HUES64 (cell line): ENCODE results near the gene SH3RF1.

Experiments
- H3K27ac ChIP-seq: 2 replicates; pipeline ENCODE4 v1.7.0; 2013; ENCODE audit warnings: low read depth, low read length, inconsistent platforms
- H3K27me3 ChIP-seq: 2 replicates; pipeline ENCODE4 v1.6.1; 2013; ENCODE audit warnings: mild to moderate bottlenecking, low read length; ENCODE audit not compliant: insufficient read depth
- H3K36me3 ChIP-seq: 2 replicates; pipeline ENCODE4 v1.6.1; 2013; ENCODE audit warnings: mild to moderate bottlenecking, low read length; ENCODE audit not compliant: insufficient read depth
- H3K4me1 ChIP-seq: 2 replicates; pipeline ENCODE4 v1.6.1; 2013; ENCODE audit warnings: mild to moderate bottlenecking, low read length, moderate library complexity; ENCODE audit not compliant: insufficient read depth
- H3K4me3 ChIP-seq: 2 replicates; pipeline ENCODE4 v1.5.1; 2013; ENCODE audit warnings: mild to moderate bottlenecking, low read length, moderate library complexity
- H3K9ac ChIP-seq: 2 replicates; pipeline ENCODE4 v1.6.1; 2013; ENCODE audit warnings: mild to moderate bottlenecking, low read depth, low read length
- H3K9me3 ChIP-seq: 2 replicates; pipeline ENCODE4 v1.6.1; 2013; ENCODE audit warnings: low read depth, low read length; ENCODE audit not compliant: insufficient read depth
- WGBS: fragments of 150-250, 120-280 bp; methylation state at CpG from one replicate; pipeline ENCODE4 v1.1.7; 2013; ENCODE audit warnings: missing lambda C conversion rate; 5-methylcytosine and 5-hydroxymethylcytosine counted together

The SH3RF1 gene

DNA sequence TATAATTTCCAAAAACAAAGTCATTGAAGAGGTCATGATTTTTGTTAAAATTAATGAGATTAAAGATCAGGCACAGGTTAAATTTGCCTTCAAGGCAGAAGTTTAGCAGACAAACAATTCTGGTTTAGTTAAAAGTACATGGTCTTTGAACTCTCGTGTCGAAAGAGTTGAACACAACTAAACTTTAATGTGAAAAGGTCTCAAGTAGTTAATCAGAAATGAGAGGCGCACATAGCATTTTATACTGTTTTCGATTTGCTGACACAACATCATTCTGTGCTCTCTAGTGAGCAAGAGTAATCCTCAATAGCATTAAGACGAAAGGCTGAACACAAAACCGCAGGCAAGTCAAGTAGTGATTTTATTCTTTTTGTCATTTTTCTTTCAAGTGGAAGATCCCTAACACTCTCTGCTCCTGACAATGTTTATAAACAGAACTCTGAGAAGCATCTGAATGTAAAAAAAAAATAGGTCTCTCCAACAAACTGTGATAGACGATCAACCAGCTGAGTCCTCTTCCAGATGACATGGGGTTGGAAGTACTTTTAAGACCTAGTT lies 49.8 kb downstream of the SH3RF1 start:
- H3K36me3 ChIP-seq, result no peaks in the 10 kb centered on the region
- no peak overlapping the region for H3K9ac ChIP-seq
- H3K4me1 ChIP-seq, result peaks cover 18% of the 10 kb centered on the region; the same call in 1 of the 2 replicates
- no peaks in the 10 kb centered on the region for H3K27me3 ChIP-seq
- no peaks in the 10 kb centered on the region for H3K9me3 ChIP-seq
- 96% methylated on average over 7 of the region's 7 CpGs for WGBS
- no peak overlapping the region for H3K27ac ChIP-seq
- H3K4me3 ChIP-seq, result no peak overlapping the region

DNA sequence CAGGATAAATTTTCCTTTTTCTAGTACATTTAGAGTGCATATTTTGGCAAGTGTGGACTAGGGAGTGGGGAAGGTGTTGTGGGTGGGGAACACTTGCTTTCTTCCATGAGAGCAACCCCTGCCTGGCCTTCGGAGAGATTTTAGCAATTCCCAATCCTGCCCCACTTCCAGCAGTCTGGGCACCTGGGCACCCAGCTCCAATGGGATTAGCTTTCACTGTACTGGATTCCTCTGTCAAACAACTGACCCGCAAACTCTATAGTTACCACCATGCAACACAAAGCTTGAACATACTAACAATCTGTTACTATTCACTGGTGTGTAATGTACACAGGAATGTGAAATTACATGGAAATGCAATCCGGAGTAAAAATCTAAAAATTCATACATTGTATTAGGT lies 50.3 kb downstream of the SH3RF1 start:
- Histone ChIP-seq H3K9me3 (no peaks in the 10 kb centered on the region), H3K27ac (no peak overlapping the region), H3K9ac (no peak overlapping the region), H3K4me1 (peaks cover 14% of the 10 kb centered on the region; the same call in 1 of the 2 replicates), H3K4me3 (no peak overlapping the region), H3K27me3 (no peaks in the 10 kb centered on the region), H3K36me3 (no peaks in the 10 kb centered on the region)
- 90% methylated on average over 2 of the region's 3 CpGs for WGBS

DNA sequence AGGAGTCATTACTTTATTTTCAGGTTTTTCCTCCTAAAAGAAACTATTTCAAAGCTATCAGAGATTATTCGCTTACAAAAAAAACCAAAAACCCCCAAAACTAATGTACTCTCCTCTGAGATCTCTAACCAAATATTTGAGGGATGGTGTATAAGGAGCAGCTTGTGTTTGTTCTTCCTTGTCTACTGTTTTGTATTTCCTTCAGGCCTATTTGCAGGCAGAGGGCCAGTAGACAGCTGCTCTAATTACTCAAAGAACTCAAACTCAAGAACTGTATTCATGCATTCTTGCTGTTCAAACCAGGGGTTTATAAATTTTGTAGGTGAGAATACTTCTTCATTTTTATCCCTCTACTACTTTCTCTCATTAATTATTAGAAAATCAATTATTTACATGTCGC lies 51.3 kb downstream of the SH3RF1 start:
- Histone ChIP-seq H3K9me3 (peaks cover 7% of the 10 kb centered on the region; the same call in 1 of the 2 replicates), H3K36me3 (peaks cover 4% of the 10 kb centered on the region; the same call in 1 of the 2 replicates), H3K27ac (no peak overlapping the region), H3K4me3 (no peak overlapping the region), H3K9ac (no peak overlapping the region), H3K4me1 (peaks cover 11% of the 10 kb centered on the region; the same call in 1 of the 2 replicates), H3K27me3 (no peaks in the 10 kb centered on the region)
- WGBS, result 89% methylated on average over 2 of the region's 2 CpGs

DNA sequence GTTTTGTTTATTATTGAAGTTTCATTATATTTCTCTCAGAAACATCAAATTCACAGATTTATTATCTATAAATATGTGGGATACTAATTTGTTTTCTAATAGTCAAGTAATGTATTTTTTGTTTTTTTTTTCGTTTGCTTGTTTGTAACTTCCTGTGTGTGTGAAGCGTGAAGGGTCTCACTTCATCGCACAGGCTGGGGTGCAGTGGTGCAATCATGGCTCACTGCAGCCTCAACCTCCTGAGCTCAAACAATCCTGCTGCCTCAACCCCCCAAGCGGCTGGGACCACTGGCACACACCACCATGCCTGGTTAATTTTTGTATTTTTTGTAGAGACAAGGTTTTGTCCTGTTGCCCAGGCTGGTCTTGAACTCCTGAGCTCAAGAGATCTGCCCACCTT lies 55.1 kb downstream of the SH3RF1 start:
- peaks cover 11% of the 10 kb centered on the region; the same call in 1 of the 2 replicates for H3K9me3 ChIP-seq
- 72% methylated on average over 4 of the region's 4 CpGs for WGBS
- no peak overlapping the region for H3K27ac ChIP-seq
- H3K9ac ChIP-seq, result no peak overlapping the region
- H3K27me3 ChIP-seq, result no peaks in the 10 kb centered on the region
- peaks cover 11% of the 10 kb centered on the region; the same call in 1 of the 2 replicates for H3K36me3 ChIP-seq
- no peak overlapping the region for H3K4me3 ChIP-seq
- peaks cover 10% of the 10 kb centered on the region; the same call in 1 of the 2 replicates for H3K4me1 ChIP-seq

DNA sequence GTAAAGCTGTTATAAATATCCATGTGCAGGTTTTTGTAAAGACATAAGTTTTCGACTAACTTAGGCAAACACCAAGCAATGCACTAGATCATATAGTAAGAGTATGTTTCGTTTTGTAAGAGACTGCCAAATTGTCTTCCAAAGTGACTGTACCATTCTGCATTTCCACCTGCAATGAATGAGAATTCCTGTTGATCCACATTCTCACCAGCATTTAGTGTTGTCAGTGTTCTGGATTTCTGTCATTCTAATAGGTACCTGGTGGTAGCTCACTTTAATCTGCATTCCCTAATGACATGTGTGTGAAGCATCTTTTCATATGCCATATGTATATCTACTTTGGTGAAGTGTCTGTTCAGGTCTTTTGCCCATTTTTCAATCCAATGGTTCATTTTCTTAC lies 57.8 kb downstream of the SH3RF1 start:
- 93% methylated on average over 2 of the region's 2 CpGs for WGBS
- Histone ChIP-seq H3K27ac (no peak overlapping the region), H3K27me3 (no peaks in the 10 kb centered on the region), H3K4me1 (peaks cover 8% of the 10 kb centered on the region), H3K9ac (no peak overlapping the region), H3K4me3 (no peak overlapping the region), H3K9me3 (peaks cover 11% of the 10 kb centered on the region; the same call in 1 of the 2 replicates), H3K36me3 (peaks cover 11% of the 10 kb centered on the region; the same call in 1 of the 2 replicates)

DNA sequence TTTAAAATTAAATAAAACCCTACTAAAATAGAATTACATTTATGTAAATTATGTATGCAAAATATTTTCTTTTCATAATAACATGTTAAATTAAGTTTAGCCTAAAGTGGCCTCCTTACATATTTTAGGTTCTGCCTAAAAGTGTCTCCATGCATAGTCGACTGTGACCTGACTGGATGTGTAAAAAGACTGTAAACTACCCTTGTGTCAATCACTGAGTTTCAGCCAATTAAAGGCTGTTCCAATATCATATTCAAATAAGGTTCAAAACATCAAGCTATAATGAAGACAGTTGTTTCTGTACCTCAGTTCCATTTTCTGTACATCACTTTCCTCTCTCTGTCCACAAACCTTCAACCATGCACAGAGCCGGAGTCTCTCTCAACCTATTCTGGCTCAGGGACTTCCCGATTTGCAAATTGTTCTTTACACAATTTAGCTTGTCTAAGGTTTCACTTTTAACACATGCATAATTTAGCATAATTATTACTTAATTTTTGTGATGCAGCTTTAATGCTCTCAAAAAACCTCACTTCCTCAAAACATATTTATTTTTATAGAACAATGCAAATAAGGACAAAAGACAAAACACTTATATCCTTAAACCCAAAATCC lies 60.1 kb downstream of the SH3RF1 start:
- 95% methylated on average over 3 of the region's 3 CpGs for WGBS
- peaks cover 11% of the 10 kb centered on the region; the same call in 1 of the 2 replicates for H3K36me3 ChIP-seq
- H3K27me3 ChIP-seq, result no peaks in the 10 kb centered on the region
- peaks cover 16% of the 10 kb centered on the region for H3K4me1 ChIP-seq
- no peak overlapping the region for H3K4me3 ChIP-seq
- H3K27ac ChIP-seq, result no peak overlapping the region
- peaks cover 11% of the 10 kb centered on the region; the same call in 1 of the 2 replicates for H3K9me3 ChIP-seq
- H3K9ac ChIP-seq, result no peak overlapping the region

DNA sequence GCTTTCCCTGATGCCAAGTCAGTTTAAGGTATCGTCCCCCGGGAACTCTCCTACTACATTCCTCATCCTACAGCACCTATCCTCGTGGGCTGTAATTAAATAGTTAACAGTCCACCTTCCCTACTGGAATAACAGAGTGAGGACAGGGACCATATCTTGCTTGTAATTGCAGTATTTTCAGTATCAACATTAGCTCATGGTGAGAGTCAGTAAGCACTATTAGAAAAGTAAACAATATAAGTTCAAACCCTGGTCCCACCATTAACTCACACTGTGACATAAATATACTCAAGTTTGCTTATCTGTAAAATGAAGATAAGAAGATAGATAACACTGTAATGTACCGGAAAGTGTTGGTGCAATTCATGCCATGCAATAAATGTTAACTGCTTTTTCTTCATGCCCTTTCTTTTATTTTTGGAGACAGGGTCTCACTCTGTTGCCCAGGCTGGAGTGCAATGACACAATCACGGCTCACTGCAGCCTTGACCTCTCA lies 61.3 kb downstream of the SH3RF1 start:
- Histone ChIP-seq H3K27me3 (no peaks in the 10 kb centered on the region), H3K9ac (no peak overlapping the region), H3K27ac (no peak overlapping the region; the same call in 1 of the 2 replicates), H3K9me3 (peaks cover 5% of the 10 kb centered on the region; the same call in 1 of the 2 replicates), H3K4me1 (peaks cover 16% of the 10 kb centered on the region), H3K4me3 (no peak overlapping the region), H3K36me3 (peaks cover 7% of the 10 kb centered on the region; the same call in 1 of the 2 replicates)
- 91% methylated on average over 5 of the region's 5 CpGs for WGBS

DNA sequence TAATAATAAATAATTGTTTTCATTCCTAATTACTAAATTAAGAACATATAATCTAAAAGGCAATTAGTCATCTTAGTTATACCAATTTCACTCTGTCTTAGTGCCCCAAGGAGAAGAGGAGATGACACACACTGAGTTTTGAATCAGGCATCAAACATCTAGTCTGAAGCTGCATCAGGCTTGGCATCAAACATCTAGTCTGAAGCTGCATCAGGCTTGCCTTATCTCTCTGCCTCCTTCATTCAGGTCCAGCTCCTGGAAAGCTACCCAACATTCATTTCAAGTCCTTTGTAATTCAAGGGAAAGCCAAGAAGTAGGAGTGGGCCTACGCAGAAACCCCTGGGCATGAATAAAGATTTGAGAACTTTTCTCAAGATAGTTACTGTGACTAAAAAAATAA lies 62.2 kb downstream of the SH3RF1 start:
- Histone ChIP-seq H3K9me3 (no peaks in the 10 kb centered on the region), H3K4me1 (peaks cover 19% of the 10 kb centered on the region), H3K9ac (no peak overlapping the region), H3K27me3 (no peaks in the 10 kb centered on the region), H3K36me3 (no peaks in the 10 kb centered on the region), H3K27ac (peak overlapping the region; percentile 7; the same call in 1 of the 2 replicates), H3K4me3 (no peak overlapping the region)
- 78% methylated on average over 1 of the region's 1 CpG for WGBS

DNA sequence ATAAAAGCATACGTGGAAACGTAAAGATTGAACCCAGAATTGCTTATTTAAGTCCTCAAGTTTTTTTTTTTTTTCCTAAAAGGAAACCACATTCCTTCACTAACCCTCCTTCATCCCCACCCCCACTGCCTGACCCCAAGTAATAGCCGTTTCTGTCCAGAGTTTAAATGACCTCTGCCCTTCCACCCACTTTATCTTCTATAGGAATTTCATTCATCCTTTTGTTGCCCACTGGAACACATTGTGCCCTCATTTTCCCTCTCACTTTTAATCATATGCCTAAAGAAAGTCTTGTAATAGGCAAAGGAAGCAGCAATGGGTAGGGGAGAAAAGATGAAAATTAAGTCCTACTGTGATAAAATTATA lies 62.7 kb downstream of the SH3RF1 start:
- Histone ChIP-seq H3K9me3 (no peaks in the 10 kb centered on the region), H3K27me3 (no peaks in the 10 kb centered on the region), H3K9ac (no peak overlapping the region), H3K4me1 (peaks cover 19% of the 10 kb centered on the region), H3K4me3 (no peak overlapping the region; the same call in 1 of the 2 replicates), H3K36me3 (no peaks in the 10 kb centered on the region), H3K27ac (peak overlapping the region; percentile 48; the same call in 1 of the 2 replicates)
- 80% methylated on average over 3 of the region's 3 CpGs for WGBS

DNA sequence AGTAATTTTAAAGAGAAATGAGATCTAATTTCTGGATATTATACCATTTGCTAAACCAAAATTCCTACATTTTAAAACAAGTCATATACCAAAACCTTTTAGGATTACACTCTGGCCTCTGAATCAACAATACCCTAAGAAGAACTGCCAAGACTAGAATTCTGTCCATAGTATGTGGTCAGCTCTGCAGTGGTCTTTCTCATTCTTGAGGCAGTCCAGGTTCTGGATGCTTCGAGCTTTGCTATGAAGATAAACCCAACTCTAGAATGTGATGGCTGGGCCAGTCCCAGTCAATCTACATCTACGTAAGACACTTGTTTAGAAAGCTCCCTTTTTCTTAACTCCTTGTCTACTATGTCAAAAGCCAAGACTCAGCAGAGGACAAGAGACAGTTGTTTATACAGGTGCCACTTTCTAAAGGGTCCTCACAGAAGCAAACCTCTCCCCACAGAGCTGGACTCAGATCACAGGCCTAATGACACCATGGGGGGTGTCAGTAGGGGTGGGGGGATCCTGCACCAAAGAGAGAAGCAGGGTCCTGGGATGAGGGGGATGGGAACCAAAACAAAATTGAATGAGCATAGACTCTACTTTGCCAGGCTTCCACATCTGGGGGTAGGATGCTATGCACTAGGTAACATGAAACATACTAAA lies 63.2 kb downstream of the SH3RF1 start:
- no peaks in the 10 kb centered on the region for H3K27me3 ChIP-seq
- no peak overlapping the region; the same call in 1 of the 2 replicates for H3K4me3 ChIP-seq
- H3K4me1 ChIP-seq, result peaks cover 19% of the 10 kb centered on the region
- H3K27ac ChIP-seq, result peak overlapping the region; percentile 48; the same call in 1 of the 2 replicates
- H3K9ac ChIP-seq, result no peak overlapping the region
- no peaks in the 10 kb centered on the region for H3K9me3 ChIP-seq
- H3K36me3 ChIP-seq, result no peaks in the 10 kb centered on the region
- WGBS, result 84% methylated on average over 2 of the region's 2 CpGs

DNA sequence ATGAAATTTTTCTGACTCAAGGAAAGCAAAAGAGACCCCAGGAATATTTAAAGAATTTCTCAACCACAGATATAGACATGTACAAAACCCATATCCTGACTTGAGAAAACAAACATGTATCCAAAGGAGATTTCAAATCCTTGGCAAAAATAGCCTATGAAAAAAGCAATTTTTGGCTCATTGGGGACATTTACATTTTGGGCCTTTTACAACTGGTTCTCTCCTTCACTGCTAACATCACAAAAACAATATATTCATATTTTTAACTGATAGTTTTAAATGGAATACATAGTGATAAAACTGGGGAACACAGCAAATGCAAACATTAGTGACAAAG lies 65.0 kb downstream of the SH3RF1 start:
- Histone ChIP-seq H3K27ac (no peak overlapping the region), H3K9ac (no peak overlapping the region), H3K36me3 (no peaks in the 10 kb centered on the region), H3K4me1 (peaks cover 36% of the 10 kb centered on the region), H3K4me3 (no peak overlapping the region), H3K27me3 (no peaks in the 10 kb centered on the region), H3K9me3 (no peaks in the 10 kb centered on the region)
